Right lobe of liver (tissue), 4 donors: Measurements from ENCODE around the gene ASIC4.

Experiments
- POLR2A ChIP-seq: fragments of 450-650 bp; IDR thresholded peaks from one replicate; pipeline ENCODE4 v1.6.1; 2017; ENCODE audit warnings: antibody characterized with exemption, mild to moderate bottlenecking
- TF ChIP-seq, protein P1 (sequence below), 4 donors: fragments of 200-600 bp in 3 of 4; fragments of 450-650 bp in 1 of 4; IDR thresholded peaks; one replicate each; pipeline versions ENCODE4 v1.5.1 to v1.8.0; 2016 to 2022; ENCODE audit warnings: antibody characterized with exemption in 4 of 4, mild to moderate bottlenecking in 2 of 4
- donor health status: DM: no; HTN: no; CAD: no.
- donor health status: DM: no; HTN: no; CAD: no.
- donor health status: DM: no; HTN: yes; CAD: no.

- TF ChIP-seq, protein P1, sequence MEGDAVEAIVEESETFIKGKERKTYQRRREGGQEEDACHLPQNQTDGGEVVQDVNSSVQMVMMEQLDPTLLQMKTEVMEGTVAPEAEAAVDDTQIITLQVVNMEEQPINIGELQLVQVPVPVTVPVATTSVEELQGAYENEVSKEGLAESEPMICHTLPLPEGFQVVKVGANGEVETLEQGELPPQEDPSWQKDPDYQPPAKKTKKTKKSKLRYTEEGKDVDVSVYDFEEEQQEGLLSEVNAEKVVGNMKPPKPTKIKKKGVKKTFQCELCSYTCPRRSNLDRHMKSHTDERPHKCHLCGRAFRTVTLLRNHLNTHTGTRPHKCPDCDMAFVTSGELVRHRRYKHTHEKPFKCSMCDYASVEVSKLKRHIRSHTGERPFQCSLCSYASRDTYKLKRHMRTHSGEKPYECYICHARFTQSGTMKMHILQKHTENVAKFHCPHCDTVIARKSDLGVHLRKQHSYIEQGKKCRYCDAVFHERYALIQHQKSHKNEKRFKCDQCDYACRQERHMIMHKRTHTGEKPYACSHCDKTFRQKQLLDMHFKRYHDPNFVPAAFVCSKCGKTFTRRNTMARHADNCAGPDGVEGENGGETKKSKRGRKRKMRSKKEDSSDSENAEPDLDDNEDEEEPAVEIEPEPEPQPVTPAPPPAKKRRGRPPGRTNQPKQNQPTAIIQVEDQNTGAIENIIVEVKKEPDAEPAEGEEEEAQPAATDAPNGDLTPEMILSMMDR (IDR thresholded peaks at IDR 0.05) = no peak
- TF ChIP-seq POLR2A = no peak
Measured at GRCh38 chr2:219563271-219563928, 49.1 kb downstream of the ASIC4 start.
